ENCODE data around the gene ATXN7L1.

ATXN7L1 gene

DNA sequence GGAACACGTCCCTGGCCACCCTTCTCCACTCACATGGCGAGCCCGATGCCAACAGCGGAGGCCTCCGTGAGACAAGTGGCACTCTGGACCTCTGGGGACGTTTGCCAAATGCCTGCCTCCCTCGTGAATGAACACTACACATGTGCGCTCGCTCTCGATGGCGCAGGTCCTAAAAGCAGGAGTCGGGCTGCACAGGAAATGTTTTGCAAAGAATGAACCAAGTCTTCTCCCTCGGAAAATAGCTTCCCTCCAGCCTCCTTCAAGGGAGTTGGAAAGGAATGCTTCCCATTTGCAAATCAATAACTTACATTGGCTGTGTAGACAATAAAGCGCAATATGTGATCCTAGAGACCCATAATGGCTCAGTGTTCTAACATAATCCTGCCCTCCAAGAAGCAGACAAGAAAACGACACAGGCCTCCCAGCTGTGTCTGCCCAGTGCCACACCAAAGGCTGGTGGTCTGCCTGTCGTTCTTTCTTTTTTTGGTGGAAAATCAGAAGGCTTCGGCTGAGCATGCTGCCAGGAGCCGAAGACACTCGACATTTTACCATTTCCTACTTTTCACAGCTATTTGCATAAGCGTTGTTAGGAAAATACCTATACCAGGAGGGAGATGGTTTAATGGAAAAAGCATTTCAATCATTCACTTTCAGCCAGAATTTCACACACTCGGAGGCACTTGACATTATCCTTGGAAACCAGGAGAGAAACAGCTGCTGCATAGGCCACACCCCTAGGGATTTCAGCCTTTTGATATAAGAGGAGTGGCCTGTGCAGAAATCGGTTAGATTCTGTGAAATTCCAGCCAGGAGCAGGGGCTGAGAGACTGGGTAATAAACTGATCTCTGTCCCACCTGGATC is 38.4 kb downstream of the ATXN7L1 start:
- in situ Hi-C loops (cut with MboI; ENCODE audit: low pct_unique_long_range_greater_than_20kb, low sequenced_read_pairs), result no loop called here
- no peak for DNase-seq

DNA sequence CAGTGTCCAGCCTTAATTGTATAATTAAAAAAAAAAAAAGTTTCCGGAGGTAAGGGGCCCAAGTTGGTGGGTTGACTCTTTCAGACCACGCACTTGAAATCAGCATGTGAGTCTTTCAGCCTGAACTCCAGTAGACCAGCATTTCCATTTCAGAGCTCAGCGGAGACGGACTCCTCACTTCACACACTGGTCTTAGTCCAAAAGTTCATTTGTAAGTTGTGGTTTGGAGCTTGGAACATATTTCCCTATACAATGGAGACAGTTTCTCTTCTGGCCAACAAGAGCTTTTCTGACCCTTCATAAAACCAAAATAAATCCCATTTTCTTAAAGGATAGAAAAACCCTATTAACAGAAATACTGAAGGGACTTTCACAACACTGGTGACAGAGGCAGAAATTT is 41.0 kb downstream of the ATXN7L1 start:
- in situ Hi-C loops (cut with MboI; ENCODE audit: low pct_unique_long_range_greater_than_20kb, low sequenced_read_pairs), result no loop called here
- no peak for DNase-seq

DNA sequence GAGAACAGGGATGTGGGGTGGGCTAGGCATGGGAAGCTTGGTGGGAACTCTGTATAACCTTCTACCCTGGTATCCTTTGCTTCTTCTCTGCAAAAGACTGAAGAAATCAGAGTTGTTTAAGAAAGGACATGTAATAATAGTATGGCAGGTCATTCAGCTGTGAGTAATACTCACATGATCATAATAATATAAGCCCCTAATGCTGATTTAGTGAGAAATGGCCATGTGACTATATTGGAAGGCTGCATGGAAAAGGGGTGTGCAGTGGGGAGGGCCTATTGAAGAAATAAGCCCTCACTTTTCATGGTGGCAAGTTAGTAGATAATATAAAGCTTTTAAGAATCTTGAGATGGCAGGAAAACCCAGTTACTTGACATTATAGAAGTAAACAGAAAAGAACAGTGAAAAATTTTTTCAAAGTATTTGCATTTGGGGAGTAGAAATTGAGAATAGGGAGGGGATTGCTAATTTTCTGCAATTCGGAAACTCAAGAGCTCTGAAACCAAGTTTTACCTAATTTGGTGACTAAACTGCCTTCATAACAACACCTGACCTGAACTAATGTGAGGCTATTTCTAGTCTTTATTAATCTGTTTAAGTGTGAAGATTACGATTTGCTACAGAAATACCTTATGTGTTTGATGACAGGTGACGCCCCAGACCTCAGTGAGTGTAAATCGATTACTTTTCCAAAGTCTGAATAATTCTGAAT is 44.4 kb downstream of the ATXN7L1 start:
- in situ Hi-C loops (cut with MboI; ENCODE audit: low pct_unique_long_range_greater_than_20kb, low sequenced_read_pairs), result no loop called here

DNA sequence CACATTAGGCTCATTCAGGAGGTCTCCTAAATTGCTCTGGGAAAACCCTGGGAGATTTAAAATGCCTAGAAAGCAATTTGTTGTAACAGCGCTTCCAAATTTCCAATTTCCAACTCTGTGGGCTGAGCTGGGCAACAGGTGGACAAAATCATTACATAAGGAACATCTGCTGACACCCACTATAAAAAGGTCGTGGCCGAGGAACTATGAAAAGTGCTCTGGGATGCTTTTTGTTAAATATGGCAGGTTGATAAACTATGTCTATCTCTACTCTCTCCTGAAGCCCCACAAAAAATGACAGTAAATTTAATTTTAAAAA is 45.1 kb downstream of the ATXN7L1 start:
- DNase-seq, result no peak
- in situ Hi-C loops (cut with MboI; ENCODE audit: low pct_unique_long_range_greater_than_20kb, low sequenced_read_pairs), result no loop called here

More for the DNA sequence above, 44.4 kb downstream of the ATXN7L1 start:
- no peak for DNase-seq

DNA sequence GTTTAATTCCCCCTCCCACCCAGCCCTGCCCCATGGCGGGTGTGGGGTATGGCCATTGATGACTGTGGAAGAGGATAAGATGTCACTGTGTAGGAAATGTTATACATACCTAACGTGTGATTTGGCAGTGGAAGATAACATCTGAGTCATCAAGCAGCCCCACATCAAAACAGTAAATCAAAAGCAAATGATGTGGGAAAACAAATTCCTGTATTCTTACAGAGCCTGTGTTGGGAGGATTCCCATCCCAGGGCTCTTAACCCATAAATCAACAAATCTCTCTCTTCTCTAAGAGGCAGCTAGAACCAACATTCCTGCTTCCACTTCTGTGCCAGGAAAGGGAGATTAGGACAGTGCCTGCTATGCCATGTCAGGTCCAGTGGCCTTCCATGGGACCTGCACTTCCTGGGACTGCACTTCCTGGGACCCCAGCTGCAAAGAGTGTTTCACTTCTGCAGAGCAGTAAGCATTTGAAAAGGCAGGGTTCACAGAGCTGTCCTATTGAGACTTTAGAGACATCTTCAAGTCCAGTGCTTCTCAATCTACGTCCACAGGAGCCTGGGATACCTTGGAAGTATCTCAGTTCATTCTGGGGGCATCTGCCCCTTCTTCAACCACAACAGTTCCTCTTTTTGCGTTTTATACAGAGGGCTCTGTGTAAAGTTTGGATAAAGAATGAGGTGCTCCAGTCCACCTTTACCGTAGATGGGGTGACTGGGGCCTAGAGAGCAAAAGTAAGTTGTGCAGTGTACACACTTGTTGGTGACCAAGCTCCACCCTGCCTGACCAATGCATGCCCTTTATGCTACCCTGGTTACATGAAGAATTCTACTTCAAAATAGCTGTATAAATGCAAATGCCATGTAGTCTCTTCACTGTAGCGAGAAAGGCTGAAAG is 45.7 kb downstream of the ATXN7L1 start:
- in situ Hi-C loops (cut with MboI; ENCODE audit: low pct_unique_long_range_greater_than_20kb, low sequenced_read_pairs), result no loop called here

DNA sequence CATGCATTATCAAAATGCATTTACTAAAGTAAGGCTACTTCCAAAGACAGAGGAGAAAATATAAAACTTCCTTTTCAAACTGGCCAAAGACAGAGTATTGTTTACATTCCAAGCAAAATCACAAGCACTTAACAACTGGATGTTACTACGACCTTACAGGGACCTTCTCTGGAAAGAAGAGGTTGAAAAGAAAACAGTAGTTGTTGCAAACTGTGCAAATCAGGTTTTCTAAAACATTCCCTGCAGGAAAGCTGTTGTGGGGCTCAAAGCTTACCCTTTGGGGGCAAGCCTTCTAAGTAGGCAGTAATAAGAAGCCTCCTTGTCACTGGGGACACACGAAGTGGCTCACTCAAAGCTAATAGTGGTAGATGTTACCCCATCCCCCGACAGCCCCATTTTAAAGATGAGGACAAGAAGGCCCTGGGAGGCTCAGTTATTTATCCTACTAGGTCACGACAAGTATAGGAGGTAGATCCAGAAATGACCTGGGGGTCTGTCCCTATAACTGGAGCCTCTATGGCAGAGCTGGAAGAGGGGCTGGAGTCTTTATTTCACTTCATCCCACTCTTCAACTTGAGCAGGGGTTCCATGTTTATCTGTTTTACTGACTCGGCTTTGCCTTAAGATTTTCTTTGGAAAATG is 46.6 kb downstream of the ATXN7L1 start:
- no peak for DNase-seq
- in situ Hi-C loops (cut with MboI; ENCODE audit: low pct_unique_long_range_greater_than_20kb, low sequenced_read_pairs), result no loop called here

More for the DNA sequence above, 45.7 kb downstream of the ATXN7L1 start:
- no peak for DNase-seq

DNA sequence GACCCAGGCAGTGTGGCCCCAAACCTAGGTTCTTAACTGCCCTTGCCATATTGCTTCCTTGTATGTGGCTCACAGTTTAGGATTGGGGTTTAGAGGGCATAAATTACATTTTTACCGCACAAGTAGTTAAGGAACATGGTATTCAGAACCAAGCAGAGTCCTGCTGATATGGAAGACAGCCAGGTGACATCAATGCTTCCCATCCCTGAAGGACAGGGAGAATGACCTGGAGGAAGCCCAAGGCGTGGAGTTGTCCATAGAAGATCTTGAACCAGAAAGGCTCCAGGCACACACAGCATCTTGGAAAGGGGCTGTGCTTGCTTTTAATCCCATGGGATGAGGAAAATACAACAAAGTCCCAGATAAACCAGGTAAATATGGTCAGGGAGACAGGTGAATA is 48.3 kb downstream of the ATXN7L1 start:
- in situ Hi-C loops (cut with MboI; ENCODE audit: low pct_unique_long_range_greater_than_20kb, low sequenced_read_pairs), result no loop called here
- DNase-seq, result no peak

DNA sequence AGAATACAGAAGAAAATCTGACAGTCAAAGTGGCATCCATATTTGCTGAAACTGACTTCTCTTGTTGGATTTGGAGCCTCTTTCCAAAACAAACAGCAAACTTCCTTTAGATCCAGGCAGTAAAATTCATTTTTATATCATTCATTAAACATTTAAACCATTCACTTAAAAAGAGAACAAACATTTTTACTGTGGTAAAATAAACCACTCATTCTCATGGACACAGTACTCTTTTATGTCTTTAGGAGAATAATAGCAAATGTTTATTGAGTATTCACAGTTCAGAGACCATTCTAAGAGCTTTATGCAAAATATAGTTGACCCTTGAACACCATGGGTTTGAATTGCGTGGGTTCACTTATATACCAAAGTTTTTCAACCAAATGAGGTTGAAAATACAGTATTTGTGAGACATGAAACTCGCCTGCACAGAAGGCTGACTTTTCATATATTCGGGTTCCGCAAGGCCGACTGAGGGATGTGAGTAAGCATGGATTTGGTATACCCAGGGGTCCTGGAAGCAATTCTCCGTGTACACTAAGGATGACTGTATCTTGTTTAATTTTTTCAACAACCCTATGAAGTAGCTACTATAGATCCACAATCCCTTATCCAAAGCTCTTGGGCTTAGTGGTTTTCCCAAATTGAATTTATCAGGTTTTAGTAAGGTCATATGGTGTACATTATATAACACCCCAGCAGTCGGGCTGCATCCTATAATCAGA is 49.1 kb downstream of the ATXN7L1 start:
- no peak for DNase-seq
- in situ Hi-C loops (cut with MboI; ENCODE audit: low pct_unique_long_range_greater_than_20kb, low sequenced_read_pairs), result no loop called here

DNA sequence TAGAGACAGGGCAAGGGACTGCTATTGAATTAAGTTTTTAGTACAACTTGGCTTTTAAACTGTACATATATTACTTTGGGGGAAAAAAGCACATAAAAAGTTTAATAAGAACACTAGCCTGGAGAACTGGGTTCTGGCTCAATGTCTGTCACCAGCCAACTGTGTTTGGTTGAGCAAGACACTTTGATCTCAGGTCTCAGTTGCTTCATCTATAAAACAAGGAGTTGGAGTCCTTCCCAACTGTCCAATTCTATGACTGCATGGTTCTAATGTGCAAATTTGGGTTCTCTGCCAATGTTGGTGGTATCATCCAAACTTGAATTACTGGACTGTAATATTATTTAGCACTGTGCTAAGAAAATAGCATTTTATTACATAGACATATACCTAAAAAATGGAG is 50.3 kb downstream of the ATXN7L1 start:
- in situ Hi-C loops (cut with MboI; ENCODE audit: low pct_unique_long_range_greater_than_20kb, low sequenced_read_pairs), result no loop called here
- DNase-seq, result no peak

DNA sequence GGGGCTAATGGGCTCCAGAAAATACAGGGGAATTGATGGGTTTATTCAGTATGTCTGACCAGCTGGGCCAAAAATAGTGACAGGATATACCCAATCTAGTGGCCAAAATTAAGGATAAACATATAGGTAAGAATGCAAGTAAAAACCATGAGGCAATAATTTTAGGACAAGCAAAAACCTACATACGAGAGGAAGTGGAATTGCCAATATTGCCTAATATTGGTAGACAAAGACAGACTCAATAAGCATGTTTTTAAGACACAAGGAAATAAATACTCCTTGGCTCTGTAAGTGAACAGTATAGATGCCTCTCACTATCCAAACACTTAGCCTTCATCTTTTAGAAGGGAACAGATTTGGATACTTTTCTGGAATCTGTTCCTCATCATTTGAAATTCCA is 51.0 kb downstream of the ATXN7L1 start:
- no peak for DNase-seq
- in situ Hi-C loops (cut with MboI; ENCODE audit: low pct_unique_long_range_greater_than_20kb, low sequenced_read_pairs), result no loop called here

DNA sequence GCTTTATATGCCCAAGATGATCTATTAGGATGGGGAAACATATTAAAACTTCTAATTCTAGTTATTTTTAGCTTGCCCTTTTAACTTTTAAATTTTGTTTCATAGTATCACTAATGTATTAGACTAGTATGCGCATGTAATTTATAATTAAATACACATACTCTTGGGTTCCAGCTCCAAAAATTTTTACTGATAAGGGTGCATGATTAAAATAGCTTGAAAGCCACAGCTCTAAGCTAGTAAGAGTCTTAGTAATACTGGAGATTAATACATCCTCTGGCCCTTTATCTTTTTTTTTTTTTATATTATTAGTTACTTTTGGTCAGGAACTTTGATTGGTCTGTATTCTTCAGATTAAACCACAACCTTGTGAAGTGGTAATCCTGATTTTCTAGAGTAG is 53.6 kb downstream of the ATXN7L1 start:
- in situ Hi-C loops (cut with MboI; ENCODE audit: low pct_unique_long_range_greater_than_20kb, low sequenced_read_pairs), result no loop called here
- DNase-seq, result no peak

DNA sequence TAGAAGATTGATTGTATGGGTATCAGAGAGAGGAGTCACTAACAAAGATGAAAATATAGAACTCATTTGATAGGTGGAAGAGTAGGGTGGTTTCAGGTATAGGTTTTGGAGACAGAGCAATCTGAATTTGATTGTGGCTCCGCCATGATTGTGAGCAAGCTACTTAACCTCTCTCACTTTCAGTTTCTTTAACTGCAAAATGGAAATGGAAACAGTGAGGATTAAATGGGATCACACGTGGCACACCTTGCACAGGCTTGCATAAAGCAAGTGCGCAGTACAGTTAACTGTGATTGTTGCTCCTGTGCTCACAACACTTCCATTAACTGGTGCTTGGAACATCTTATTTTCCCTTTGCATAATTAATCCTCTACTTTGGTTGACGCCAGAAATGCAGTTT is 54.9 kb downstream of the ATXN7L1 start:
- no peak for DNase-seq
- in situ Hi-C loops (cut with MboI; ENCODE audit: low pct_unique_long_range_greater_than_20kb, low sequenced_read_pairs), result no loop called here

DNA sequence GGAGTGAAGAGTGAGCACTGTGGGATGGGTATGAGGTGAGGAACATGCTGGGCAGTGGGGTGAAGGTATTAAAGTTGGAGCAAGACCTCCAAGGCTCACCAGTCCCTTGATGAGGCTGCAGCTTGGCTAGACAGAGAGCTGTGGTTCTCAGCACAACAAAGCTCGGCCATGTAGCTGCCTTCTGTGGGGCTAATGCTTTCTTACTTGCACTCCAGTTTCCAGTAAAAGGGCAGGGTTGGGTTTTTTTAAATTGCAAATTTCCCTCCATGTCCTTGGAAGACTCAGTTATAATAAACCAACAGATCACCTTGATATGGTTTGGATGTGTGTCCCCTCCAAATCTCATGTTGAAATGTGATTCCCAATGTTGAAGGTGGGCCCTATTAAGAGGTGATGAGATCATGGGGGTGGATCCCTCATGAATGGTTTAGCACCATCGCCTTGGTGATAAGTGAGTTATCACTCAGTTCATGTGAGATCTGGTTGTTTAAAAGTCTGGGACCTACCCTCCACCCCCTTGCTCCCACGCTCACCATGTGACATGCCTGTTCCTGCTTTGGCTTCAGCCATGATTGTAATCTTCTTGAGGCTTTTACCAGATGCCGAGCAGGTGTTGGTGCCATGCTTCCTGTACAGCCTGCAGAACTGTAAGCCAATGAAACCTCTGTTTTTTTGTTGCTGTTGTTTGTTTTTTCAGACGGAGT is 55.9 kb downstream of the ATXN7L1 start:
- in situ Hi-C loops (cut with MboI; ENCODE audit: low pct_unique_long_range_greater_than_20kb, low sequenced_read_pairs), result no loop called here

DNA sequence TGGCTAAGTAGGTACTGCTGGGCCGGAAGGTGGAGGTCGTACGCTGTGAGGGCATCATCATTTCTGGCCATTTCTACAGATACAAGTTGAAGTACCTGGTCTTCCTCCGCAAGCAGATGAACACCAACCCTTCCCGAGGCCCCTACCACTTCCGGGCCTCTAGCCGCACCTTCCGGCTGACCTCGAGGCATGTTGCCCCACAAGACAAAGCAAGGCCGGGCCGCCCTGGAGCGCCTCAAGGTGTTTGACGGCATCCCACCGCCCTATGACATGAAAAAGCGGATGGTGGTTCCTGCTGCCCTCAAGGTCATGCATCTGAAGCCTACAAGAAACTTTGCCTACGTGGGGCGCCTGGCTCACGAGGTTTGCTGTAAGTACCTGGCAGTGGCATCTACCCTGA is 56.8 kb downstream of the ATXN7L1 start:
- DNase-seq, result no peak

More for the DNA sequence above, 55.9 kb downstream of the ATXN7L1 start:
- no peak for DNase-seq

DNA sequence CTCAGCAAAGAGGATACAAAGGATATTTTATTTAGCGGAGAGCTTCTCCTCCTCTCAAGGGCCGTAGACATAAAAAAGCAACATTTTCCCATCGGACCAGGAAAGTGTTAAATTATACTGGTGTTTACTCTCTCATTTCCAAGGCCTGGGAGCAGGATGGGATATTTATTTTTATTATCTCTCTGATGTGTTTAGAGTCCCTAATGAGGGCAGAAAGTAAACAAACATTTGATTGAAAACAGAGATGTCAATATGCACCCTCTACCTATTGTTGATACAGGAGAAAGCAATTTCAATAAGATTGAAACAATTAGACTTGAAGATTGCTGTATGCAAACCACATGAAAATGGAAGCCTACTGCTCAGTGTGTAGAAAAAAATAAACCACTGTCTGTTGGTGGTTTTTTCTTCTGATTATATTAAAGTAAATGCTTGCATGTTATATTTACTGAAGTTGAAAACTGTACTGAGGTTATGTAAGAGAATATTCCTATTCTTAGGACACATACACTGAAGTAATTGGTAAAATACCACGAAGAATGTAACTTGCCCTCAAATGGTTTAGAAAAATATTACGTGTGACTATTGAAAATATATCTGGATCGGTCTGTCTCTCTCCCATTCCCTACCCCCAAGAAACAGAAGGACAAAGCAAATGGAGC is 59.3 kb downstream of the ATXN7L1 start:
- in situ Hi-C loops (cut with MboI; ENCODE audit: low pct_unique_long_range_greater_than_20kb, low sequenced_read_pairs), result no loop called here
- no peak for DNase-seq

More for the DNA sequence above, 56.8 kb downstream of the ATXN7L1 start:
- in situ Hi-C loops (cut with MboI; ENCODE audit: low pct_unique_long_range_greater_than_20kb, low sequenced_read_pairs), result no loop called here

DNA sequence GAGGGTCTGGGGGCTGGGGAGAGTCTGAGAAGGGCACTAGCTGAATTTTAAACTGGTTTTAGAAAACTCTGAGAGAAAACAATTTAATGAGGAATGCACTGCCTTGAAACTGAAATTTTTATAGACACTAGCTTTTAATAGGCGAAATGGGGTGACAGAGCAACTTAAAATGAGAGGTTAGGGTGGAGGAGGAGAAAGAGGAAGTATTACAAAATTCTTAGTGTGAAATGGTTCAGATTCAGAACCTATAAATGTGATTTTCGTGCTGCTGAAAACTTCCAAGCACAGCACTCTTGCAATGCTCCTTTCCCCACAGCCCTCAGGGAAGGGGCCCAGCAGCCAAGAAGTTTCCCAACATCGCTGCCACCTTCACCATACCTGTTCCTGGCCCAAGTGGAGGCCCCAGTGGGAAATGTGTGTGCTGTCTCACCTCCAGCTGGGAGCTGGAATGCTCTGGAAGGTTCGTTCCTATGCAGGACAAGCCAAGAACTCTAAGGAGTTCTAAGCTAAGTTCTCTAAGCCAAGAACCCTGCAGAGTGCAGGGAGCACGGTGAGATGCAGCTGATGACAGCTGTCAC is 60.0 kb downstream of the ATXN7L1 start:
- in situ Hi-C loops (cut with MboI; ENCODE audit: low pct_unique_long_range_greater_than_20kb, low sequenced_read_pairs), result no loop called here
- peak; percentile 31 for DNase-seq

DNA sequence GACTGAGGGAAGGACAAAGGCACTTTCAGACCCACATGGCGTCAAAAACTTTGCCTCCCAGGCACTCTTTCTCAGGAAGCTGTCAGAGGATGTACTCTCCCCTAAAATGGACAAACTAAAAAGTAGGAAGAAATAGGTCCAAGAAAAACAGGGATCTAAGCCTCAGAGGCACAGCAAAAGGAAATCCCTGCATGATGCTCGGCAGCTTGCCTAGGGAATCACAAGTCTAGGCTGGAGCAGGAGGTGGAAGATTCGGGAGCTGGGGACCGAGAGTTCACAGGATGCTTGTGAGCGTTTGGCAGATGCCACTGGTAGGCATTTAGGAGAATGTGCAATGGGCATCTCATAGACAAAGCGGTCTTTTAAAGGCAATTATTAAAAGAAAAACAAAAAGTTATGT is 60.8 kb downstream of the ATXN7L1 start:
- in situ Hi-C loops (cut with MboI; ENCODE audit: low pct_unique_long_range_greater_than_20kb, low sequenced_read_pairs), result no loop called here
- no peak for DNase-seq
